Embryonic facial prominence (tissue), 1 donor: Measurements from ENCODE around the gene JPH2.

Source experiments
- DNase-seq: peaks from one replicate; pipeline ENCODE4 v3.0.0-alpha.2; 2016; ENCODE audit errors: extremely low spot score

The JPH2 gene

GRCh38 chr20:44125332-44126127 is 61.5 kb downstream of the JPH2 start:
- DNase-seq = no peak

DNA sequence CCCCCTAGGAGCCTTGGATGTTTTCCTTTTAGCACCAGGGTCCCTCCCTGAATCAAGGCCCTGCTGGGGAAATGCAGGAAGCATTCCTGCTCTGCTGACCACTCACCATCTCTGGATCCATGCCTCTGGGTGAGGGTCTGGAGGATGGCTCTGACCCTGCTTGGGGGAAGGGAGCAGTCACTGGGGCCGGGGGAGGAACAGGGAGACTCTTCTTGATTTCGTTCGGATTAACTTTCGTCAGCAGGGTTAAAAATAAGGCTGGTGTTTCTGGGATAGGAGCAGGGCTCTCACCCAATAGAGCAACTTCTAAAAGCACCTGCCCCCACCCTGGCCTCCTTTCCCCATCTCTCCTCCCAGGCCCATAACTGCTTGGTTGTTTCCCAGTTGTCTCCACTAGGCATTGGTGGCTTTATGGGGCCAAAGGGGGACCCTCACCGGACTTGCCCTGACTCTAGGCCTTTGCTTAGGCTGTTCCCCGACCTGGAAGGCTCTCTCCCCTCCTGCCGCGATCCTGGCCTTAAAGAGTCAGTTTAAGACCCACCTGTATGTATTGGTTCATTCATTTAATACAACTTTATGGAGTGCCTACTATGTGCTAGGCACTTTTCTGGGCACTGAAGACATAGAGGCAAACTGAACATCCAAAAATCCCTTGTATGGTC is 63.0 kb downstream of the JPH2 start:
- DNase-seq = no peak

- DNase-seq = no peak
These were observed 63.7 kb downstream of the JPH2 start for GRCh38 chr20:44123251-44123650.

GRCh38 chr20:44120676-44121425 is 66.1 kb downstream of the JPH2 start:
- no peak for DNase-seq

GRCh38 chr20:44118185-44119033 is 68.6 kb downstream of the JPH2 start:
- DNase-seq = no peak

DNA sequence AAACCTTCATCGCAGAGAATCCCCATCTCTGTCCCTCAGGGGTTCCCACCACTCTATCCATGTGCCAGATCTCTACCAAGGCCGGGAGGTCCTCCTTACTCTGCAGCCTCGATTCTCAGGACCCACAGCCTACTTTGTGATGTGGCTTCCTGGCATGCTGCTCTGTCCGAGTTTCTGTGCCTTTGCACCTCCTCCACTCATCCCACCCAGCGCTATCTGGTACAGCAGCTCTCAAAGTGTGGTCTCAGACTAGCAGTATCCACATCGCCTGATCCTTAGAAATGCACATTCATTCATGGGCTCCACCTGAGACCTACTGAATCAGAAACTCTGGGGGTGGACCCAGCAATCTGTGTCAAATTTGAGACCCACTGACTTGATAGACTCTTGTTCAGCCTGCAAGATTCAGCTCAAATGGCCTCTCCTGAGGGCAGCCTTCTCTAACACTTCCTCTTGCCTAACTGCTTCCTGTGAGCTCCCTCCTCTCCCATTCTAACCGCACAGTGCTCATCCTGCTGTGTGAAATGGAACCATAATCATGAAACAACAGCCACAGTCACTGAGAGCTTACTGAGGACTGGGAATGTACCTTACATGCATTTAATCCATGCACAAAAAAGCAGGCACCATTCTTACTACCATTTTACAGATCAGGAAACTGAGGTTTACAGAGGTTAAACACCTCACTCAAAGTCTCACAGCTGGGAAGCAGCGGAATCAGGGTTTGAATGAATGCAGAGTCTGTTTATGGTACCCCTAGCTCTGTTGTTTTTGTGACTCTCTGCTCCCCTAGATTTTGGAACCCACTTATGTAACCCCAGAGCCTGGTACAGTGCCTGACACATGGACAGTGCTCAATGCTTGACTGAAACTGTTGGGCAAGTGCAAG is 69.4 kb downstream of the JPH2 start:
- DNase-seq = no peak

- no peak for DNase-seq
These were observed 71.0 kb downstream of the JPH2 start for GRCh38 chr20:44115762-44116644.

GRCh38 chr20:44115181-44115580 is 71.8 kb downstream of the JPH2 start:
- DNase-seq = no peak

- DNase-seq = no peak
These were observed 73.2 kb downstream of the JPH2 start for GRCh38 chr20:44113618-44114376.

DNA sequence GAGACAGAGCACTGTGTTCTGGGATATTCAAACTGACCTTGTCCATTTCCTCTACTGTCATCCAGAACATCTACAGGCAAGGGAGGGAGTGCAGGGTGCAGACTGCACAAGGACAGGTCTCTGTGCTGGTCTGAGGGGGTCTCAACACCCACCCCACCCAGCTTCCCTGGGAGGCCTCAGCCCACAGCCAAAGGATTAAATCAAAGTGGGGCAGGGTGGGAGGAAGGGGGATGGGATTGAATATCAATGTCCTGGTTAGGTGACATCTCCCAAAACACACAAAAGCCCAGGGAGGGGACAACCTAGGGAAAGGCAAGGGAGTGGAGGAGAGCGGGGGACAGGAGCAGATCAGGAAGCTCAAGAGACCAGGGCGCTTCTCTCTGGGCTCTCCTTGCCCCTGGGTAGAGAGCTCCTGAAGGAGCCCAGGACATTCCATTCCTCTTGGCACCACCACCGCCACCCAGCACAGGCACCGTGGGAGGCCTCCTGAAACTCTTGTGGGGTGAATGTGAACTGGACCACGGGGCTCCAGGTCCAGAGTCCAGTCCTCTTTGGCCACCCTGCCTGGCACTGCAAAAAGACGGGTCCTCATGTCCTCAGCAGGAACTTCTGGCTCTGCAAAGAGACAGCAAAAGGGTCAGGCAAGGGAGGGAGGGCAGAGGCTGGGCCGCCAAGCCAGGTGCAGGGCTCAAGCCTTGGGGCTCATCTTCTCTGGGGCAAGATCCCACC is 73.9 kb downstream of the JPH2 start:
- no peak for DNase-seq

DNA sequence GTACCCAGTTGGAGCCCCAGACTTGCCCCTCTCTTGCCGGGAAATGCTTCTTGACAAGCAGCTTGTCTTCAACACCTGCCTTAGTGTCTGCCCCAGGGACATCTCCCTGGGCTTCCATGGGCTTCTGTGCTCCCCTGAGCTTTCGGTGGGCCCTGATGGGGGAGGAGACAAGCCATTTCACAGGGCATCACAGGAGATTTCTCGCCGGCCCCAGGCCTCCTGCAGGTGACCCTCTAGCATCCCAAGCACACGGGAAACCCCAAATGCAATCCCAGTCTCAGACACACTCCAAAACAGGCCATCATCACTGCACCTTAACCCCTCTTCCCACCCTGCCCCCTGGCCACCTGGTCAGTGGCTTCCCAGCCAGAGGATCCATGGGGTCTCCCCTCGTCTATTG is 74.5 kb downstream of the JPH2 start:
- DNase-seq = no peak

DNA sequence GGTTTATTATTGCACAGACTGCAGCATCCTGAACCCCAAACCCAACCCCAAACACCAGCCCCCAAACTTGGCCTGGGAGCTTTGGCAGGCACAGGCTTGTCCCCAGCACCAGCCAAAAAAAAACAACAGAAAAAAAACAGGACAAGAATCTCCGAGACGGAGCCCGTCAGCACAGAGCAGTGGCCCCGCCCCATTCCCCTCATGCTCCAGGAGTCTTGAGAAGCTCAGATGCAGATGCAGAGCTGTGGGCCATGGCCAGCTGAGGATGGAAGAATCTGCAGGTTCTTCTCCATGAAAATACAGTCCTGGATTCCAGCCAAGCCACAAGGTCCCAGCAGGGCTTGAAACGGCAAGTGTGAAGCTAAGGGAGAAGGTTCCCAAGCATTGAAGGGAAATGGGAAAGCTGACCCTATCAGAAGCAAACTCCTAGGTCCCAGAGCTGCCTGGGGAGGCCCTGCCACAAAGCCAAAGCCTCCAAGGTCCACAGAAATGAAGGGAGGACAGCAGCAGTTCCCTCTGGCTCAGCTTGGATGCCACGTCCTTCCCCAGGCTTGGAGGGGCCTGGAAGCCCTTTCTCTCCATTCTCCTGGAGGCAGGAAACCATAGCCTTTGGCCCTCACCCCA is 75.2 kb downstream of the JPH2 start:
- DNase-seq = no peak

DNA sequence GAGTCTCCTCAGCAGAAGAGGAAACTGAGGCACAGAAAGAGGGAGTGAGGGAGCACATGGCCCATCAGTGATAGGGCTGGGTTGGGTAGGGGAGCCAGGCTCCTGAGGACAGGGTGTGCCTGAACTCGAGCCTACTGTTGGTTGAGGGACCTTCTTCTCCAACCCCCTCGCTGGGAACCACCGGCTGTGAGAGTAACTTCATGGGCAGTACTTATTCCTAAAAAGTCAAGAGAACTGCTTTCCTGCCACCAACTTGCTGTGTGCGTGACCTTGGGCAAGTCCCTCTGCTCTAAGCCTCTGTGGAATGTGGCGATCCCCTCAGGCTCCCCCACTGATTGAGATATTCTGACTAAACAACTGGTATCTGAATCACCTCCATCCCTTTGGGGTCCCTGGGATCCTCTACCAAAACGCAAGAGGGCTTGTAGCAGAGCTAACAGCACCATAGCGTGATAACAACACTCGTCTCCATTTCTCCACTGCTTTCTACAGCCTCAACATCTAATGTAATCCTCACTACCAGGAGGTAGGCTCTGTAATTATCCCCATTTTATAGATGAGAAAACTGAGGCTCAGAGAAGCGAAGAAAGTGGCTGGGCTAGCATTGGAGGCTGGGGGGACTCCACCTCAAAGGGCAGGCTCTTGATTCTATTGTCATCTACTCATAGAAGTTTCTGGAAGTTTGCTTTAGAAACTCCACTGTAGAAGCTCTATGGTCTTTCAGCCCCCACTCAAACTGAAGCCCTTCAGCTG is 76.0 kb downstream of the JPH2 start:
- DNase-seq = no peak

DNA sequence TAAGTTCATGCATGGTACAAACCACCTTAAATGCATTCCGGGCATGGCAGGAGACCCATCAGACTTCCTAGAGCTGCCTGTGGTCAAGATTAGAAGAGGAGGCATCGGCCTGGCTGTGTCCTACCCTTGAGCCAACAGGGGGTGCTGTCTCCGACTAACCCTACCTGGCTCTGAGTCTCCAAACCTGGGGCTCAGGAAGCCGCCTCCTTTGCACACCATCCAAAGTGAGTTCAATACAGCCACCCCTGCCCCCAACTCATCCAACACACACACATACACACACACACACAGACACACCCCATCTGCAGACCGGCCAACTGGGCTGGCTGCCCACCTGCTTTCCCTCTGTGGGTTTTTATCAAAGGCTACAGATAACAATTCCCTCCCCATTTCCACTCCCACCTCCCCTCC is 77.0 kb downstream of the JPH2 start:
- no peak for DNase-seq

GRCh38 chr20:44106615-44107014 is 80.4 kb downstream of the JPH2 start:
- DNase-seq = no peak

GRCh38 chr20:44104798-44105517 is 82.0 kb downstream of the JPH2 start:
- no peak for DNase-seq
